ENCODE data around the gene TNPO2.

TNPO2 gene

GRCh38 chr19:12692960-12693359 lies 30.8 kb downstream of the TNPO2 start:
- Histone ChIP-seq H3K27ac (no peak overlapping the region), H3K9me3 (ENCODE audit: severe bottlenecking) (no peaks in the 10 kb centered on the region), H3K36me3 (no peaks in the 10 kb centered on the region; the same call in 1 of the 2 replicates), H3K27me3 (ENCODE audit: insufficient read depth, low read depth, severe bottlenecking) (no peaks in the 10 kb centered on the region), H3K4me3 (ENCODE audit: low read depth, low read length) (no peak overlapping the region)
- TF ChIP-seq CTCF (IDR thresholded peaks at IDR 0.05; ENCODE audit: low read depth, low read length), result no peak
- DNase-seq, result no peak

GRCh38 chr19:12689581-12690216 lies 34.0 kb downstream of the TNPO2 start:
- H3K36me3 ChIP-seq, result no peaks in the 10 kb centered on the region; the same call in 1 of the 2 replicates
- H3K27me3 ChIP-seq (ENCODE audit: insufficient read depth, low read depth, severe bottlenecking), result no peaks in the 10 kb centered on the region
- no peak for TF ChIP-seq CTCF (IDR thresholded peaks at IDR 0.05; ENCODE audit: low read depth, low read length)
- no peak overlapping the region for H3K27ac ChIP-seq
- H3K4me3 ChIP-seq (ENCODE audit: low read depth, low read length), result no peak overlapping the region
- no peaks in the 10 kb centered on the region for H3K9me3 ChIP-seq (ENCODE audit: severe bottlenecking)
- no peak for DNase-seq

GRCh38 chr19:12689012-12689411 lies 34.7 kb downstream of the TNPO2 start:
- Histone ChIP-seq H3K27ac (no peak overlapping the region), H3K4me3 (ENCODE audit: low read depth, low read length) (no peak overlapping the region), H3K9me3 (ENCODE audit: severe bottlenecking) (no peaks in the 10 kb centered on the region), H3K36me3 (no peaks in the 10 kb centered on the region; the same call in 1 of the 2 replicates), H3K27me3 (ENCODE audit: insufficient read depth, low read depth, severe bottlenecking) (no peaks in the 10 kb centered on the region)
- no peak for DNase-seq
- no peak for TF ChIP-seq CTCF (IDR thresholded peaks at IDR 0.05; ENCODE audit: low read depth, low read length)

- Histone ChIP-seq H3K27ac (no peak within 1 kb of the TSS), H3K27me3 (ENCODE audit: insufficient read depth, low read depth, severe bottlenecking) (no peaks in the 10 kb centered on the region), H3K36me3 (no peaks in the 10 kb centered on the region; the same call in 1 of the 2 replicates), H3K4me3 (ENCODE audit: low read depth, low read length) (no peak within 1 kb of the TSS), H3K9me3 (ENCODE audit: severe bottlenecking) (no peaks in the 10 kb centered on the region)
- TF ChIP-seq CTCF (IDR thresholded peaks at IDR 0.05; ENCODE audit: low read depth, low read length), result no peak
- no peak for DNase-seq
These were observed 36.1 kb downstream of the TNPO2 start, which contains the start of gene GNG14 for GRCh38 chr19:12687496-12688196. Gene GNG14, plus strand, starts transcription at chr19:12687998. Its CDS starts 51 bp downstream, at chr19:12688049.

- no peak for TF ChIP-seq CTCF (IDR thresholded peaks at IDR 0.05; ENCODE audit: low read depth, low read length)
- no peak overlapping the region for H3K4me3 ChIP-seq (ENCODE audit: low read depth, low read length)
- H3K27me3 ChIP-seq (ENCODE audit: insufficient read depth, low read depth, severe bottlenecking), result no peaks in the 10 kb centered on the region
These were observed 37.9 kb downstream of the TNPO2 start for GRCh38 chr19:12685831-12686230.

More at GRCh38 chr19:12685831-12686230, 37.9 kb downstream of the TNPO2 start:
- Histone ChIP-seq H3K9me3 (ENCODE audit: severe bottlenecking) (no peaks in the 10 kb centered on the region), H3K36me3 (no peaks in the 10 kb centered on the region; the same call in 1 of the 2 replicates), H3K27ac (no peak overlapping the region)
- DNase-seq, result no peak
